HTERT RPE-1 (cell line): ENCODE results near the gene ANKRD30A.
"Not testable (repeated sequence)": the region's sequence is repeated elsewhere in the genome, so short reads cannot be mapped to it uniquely, and the experiment has no call there.

ENCODE experiments used
- in situ Hi-C: fragments of 300-500 bp; cut with MboI; formaldehyde crosslinking; loops from 4 replicates; pipeline ENCODE4 v1.14.3; 2020; ENCODE audit warnings: low sequenced_read_pairs

Gene ANKRD30A

GRCh38 chr10:37246637-37247036, 121.2 kb downstream of the ANKRD30A start:
- in situ Hi-C loops, result no loop called here

GRCh38 chr10:37255837-37256236, 130.4 kb downstream of the ANKRD30A start:
- in situ Hi-C loops, result not testable (repeated sequence)

GRCh38 chr10:37263304-37263703, 137.9 kb downstream of the ANKRD30A start:
- in situ Hi-C loops, result no loop called here

- in situ Hi-C loops, result no loop called here
Measured at GRCh38 chr10:37268266-37268665, 142.9 kb downstream of the ANKRD30A start.

GRCh38 chr10:37269554-37270256, 144.3 kb downstream of the ANKRD30A start:
- in situ Hi-C loops, result no loop called here

- in situ Hi-C loops, result no loop called here
Measured at GRCh38 chr10:37275216-37275777, 149.9 kb downstream of the ANKRD30A start.

GRCh38 chr10:37285063-37285462, 159.7 kb downstream of the ANKRD30A start:
- in situ Hi-C loops, result no loop called here

- in situ Hi-C loops, result no loop called here
Measured at GRCh38 chr10:37289833-37290464, 164.6 kb downstream of the ANKRD30A start.

GRCh38 chr10:37301271-37301670, 175.9 kb downstream of the ANKRD30A start:
- in situ Hi-C loops, result no loop called here

GRCh38 chr10:37304036-37304435, 178.6 kb downstream of the ANKRD30A start:
- in situ Hi-C loops, result no loop called here

- in situ Hi-C loops, result no loop called here
Measured at GRCh38 chr10:37314350-37314749, 189.0 kb downstream of the ANKRD30A start.

GRCh38 chr10:37314862-37315261, 189.5 kb downstream of the ANKRD30A start:
- in situ Hi-C loops, result no loop called here

GRCh38 chr10:37344413-37344812, 219.0 kb downstream of the ANKRD30A start:
- in situ Hi-C loops, result no loop called here

GRCh38 chr10:37379991-37380390, 254.6 kb downstream of the ANKRD30A start:
- in situ Hi-C loops, result no loop called here

GRCh38 chr10:37381271-37381670, 255.9 kb downstream of the ANKRD30A start:
- in situ Hi-C loops, result no loop called here

- in situ Hi-C loops, result no loop called here
Measured at GRCh38 chr10:37384923-37385322, 259.5 kb downstream of the ANKRD30A start.

GRCh38 chr10:37390926-37391325, 265.5 kb downstream of the ANKRD30A start:
- in situ Hi-C loops, result no loop called here

- in situ Hi-C loops, result not testable (repeated sequence)
Measured at GRCh38 chr10:37400774-37401173, 275.4 kb downstream of the ANKRD30A start.

- in situ Hi-C loops, result no loop called here
Measured at GRCh38 chr10:37401225-37401624, 275.8 kb downstream of the ANKRD30A start.

- in situ Hi-C loops, result no loop called here
Measured at GRCh38 chr10:37403776-37404175, 278.4 kb downstream of the ANKRD30A start.
